ENCODE data around the gene IGSF9. TPM values are rescaled to one million over a fixed set of nuclear protein-coding genes. Genes with fewer than 3 reads are reported as not detected.

IGSF9 gene
- total RNA-seq, 4 donors from 2014 or later: 0.71 to 1.9 (median 1.4) TPM

- H3K4me1 ChIP-seq: no peaks in the 10 kb centered on the region
- H3K4me3 ChIP-seq (replicated peaks in 1 of 3): no peak overlapping the region
- intact Hi-C loops (cut with DNase I): no loop called here
- DNase-seq: no peak
- no peaks in the 10 kb centered on the region for H3K9me3 ChIP-seq
- no peak for TF ChIP-seq CTCF (IDR thresholded peaks at IDR 0.05)
- TF ChIP-seq POLR2A (IDR thresholded peaks at IDR 0.05): no peak
- H3K27ac ChIP-seq: no peak overlapping the region
- no peaks in the 10 kb centered on the region for H3K27me3 ChIP-seq
- 65 to 75% methylated on average over 5 of the region's 5 CpGs for WGBS, 2 donors
- H3K36me3 ChIP-seq: no peaks in the 10 kb centered on the region
Measured at GRCh38 chr1:159960721-159961381, 15.4 kb upstream of the IGSF9 start.

GRCh38 chr1:159959451-159959850 is 14.0 kb upstream of the IGSF9 start:
- intact Hi-C loops (cut with DNase I): no loop called here
- no peak for DNase-seq
- H3K27ac ChIP-seq: no peak overlapping the region

GRCh38 chr1:159958719-159959380 is 13.4 kb upstream of the IGSF9 start:
- DNase-seq: no peak
- intact Hi-C loops (cut with DNase I): no loop called here
- WGBS, 2 donors: 50 to 55% methylated on average over 3 of the region's 3 CpGs
- Histone ChIP-seq H3K4me1 (no peaks in the 10 kb centered on the region), H3K4me3 (replicated peaks in 1 of 3) (no peak overlapping the region), H3K36me3 (no peaks in the 10 kb centered on the region), H3K27ac (no peak overlapping the region), H3K9me3 (no peaks in the 10 kb centered on the region), H3K27me3 (no peaks in the 10 kb centered on the region)
- no peak for TF ChIP-seq CTCF (IDR thresholded peaks at IDR 0.05)
- TF ChIP-seq POLR2A (IDR thresholded peaks at IDR 0.05): no peak

More at GRCh38 chr1:159959451-159959850, 14.0 kb upstream of the IGSF9 start:
- TF ChIP-seq POLR2A (IDR thresholded peaks at IDR 0.05) (no peak), CTCF (IDR thresholded peaks at IDR 0.05) (no peak)
- 62 to 69% methylated on average over 4 of the region's 4 CpGs for WGBS, 2 donors
- H3K27me3 ChIP-seq: no peaks in the 10 kb centered on the region
- no peaks in the 10 kb centered on the region for H3K4me1 ChIP-seq
- no peak overlapping the region for H3K4me3 ChIP-seq (replicated peaks in 1 of 3)
- H3K36me3 ChIP-seq: no peaks in the 10 kb centered on the region
- no peaks in the 10 kb centered on the region for H3K9me3 ChIP-seq

GRCh38 chr1:159957824-159958268 is 12.4 kb upstream of the IGSF9 start:
- intact Hi-C loops (cut with DNase I): no loop called here
- WGBS, 2 donors: 63 to 64% methylated on average over 9 of the region's 9 CpGs
- TF ChIP-seq CTCF (IDR thresholded peaks at IDR 0.05): no peak
- no peak for TF ChIP-seq POLR2A (IDR thresholded peaks at IDR 0.05)
- H3K4me3 ChIP-seq (replicated peaks in 1 of 3): no peak overlapping the region
- no peaks in the 10 kb centered on the region for H3K27me3 ChIP-seq
- DNase-seq: no peak
- H3K9me3 ChIP-seq: no peaks in the 10 kb centered on the region
- H3K36me3 ChIP-seq: no peaks in the 10 kb centered on the region
- no peak overlapping the region for H3K27ac ChIP-seq
- no peaks in the 10 kb centered on the region for H3K4me1 ChIP-seq

GRCh38 chr1:159955456-159955855 is 10.0 kb upstream of the IGSF9 start:
- intact Hi-C loops (cut with DNase I): no loop called here

More at GRCh38 chr1:159955456-159955855, 10.0 kb upstream of the IGSF9 start:
- TF ChIP-seq CTCF (IDR thresholded peaks at IDR 0.05): no peak
- TF ChIP-seq POLR2A (IDR thresholded peaks at IDR 0.05): no peak
- no peak overlapping the region for H3K27ac ChIP-seq
- DNase-seq: no peak
- no peaks in the 10 kb centered on the region for H3K27me3 ChIP-seq
- H3K4me1 ChIP-seq: no peaks in the 10 kb centered on the region
- WGBS, 2 donors: 90 to 92% methylated on average over 3 of the region's 3 CpGs
- H3K36me3 ChIP-seq: no peaks in the 10 kb centered on the region
- no peak overlapping the region for H3K4me3 ChIP-seq (replicated peaks in 1 of 3)
- H3K9me3 ChIP-seq: no peaks in the 10 kb centered on the region

All from thyroid gland (tissue), 4 donors.